GM23338 (cell line): Measurements from ENCODE around the gene PERM1. TPM values are rescaled to one million over a fixed set of nuclear protein-coding genes. Genes with fewer than 3 reads are reported as not detected.
A peak's percentile ranks its signal among the peaks of the same experiment; 100 is the strongest.

ENCODE experiments used
- ATAC-seq: fragments of 200-7000 bp; cut with Tn5 transposase; 3 replicates; pipeline ENCODE4 v1.9.1; 2020
- DNase-seq: peaks from one replicate; pipeline ENCODE4 v3.0.0-alpha.2; 2015; ENCODE audit warnings: low spot score
- H2AFZ ChIP-seq: fragments of 200-600 bp; sonication (generic); 2 replicates; pipeline ENCODE4 v1.8.0; 2016; ENCODE audit warnings: antibody characterized with exemption, mild to moderate bottlenecking, moderate library complexity
- H3F3A ChIP-seq: fragments of 200-600 bp; sonication (generic); replicated peaks from 2 replicates; pipeline ENCODE4 v1.8.0; 2017; ENCODE audit warnings: antibody characterized with exemption, mixed run types, low read depth
- H3K27ac ChIP-seq: fragments of 200-600 bp; sonication (generic); 2 replicates; pipeline ENCODE4 v1.6.1; 2016; ENCODE audit warnings: low read depth
- H3K27me3 ChIP-seq: fragments of 200-600 bp; sonication (generic); 2 replicates; pipeline ENCODE4 v1.8.0; 2016; ENCODE audit warnings: mild to moderate bottlenecking, mixed run types, moderate library complexity; ENCODE audit not compliant: insufficient read depth
- H3K36me3 ChIP-seq: fragments of 200-600 bp; sonication (generic); 2 replicates; pipeline ENCODE4 v1.8.0; 2016; ENCODE audit warnings: mild to moderate bottlenecking; ENCODE audit not compliant: insufficient read depth
- H3K4me1 ChIP-seq: fragments of 200-600 bp; sonication (generic); 2 replicates; pipeline ENCODE4 v1.8.0; 2016; ENCODE audit warnings: mild to moderate bottlenecking, moderate library complexity; ENCODE audit not compliant: insufficient read depth
- H3K4me2 ChIP-seq: fragments of 200-600 bp; sonication (generic); 2 replicates; pipeline ENCODE4 v1.7.1; 2017; ENCODE audit warnings: mixed run types
- H3K4me3 ChIP-seq: fragments of 200-600 bp; sonication (generic); 2 replicates; pipeline ENCODE4 v1.6.1; 2016; ENCODE audit warnings: mixed run types
- H3K79me2 ChIP-seq: fragments of 200-600 bp; sonication (generic); replicated peaks from 2 replicates; pipeline ENCODE4 v1.8.0; 2017; ENCODE audit warnings: mild to moderate bottlenecking; ENCODE audit not compliant: insufficient read depth
- H3K9me2 ChIP-seq: fragments of 200-600 bp; sonication (generic); 2 replicates; pipeline ENCODE4 v1.8.0; 2017; ENCODE audit not compliant: insufficient read depth
- H4K20me1 ChIP-seq: fragments of 200-600 bp; sonication (generic); replicated peaks from 2 replicates; pipeline ENCODE4 v1.8.0; 2017; ENCODE audit warnings: mild to moderate bottlenecking; ENCODE audit not compliant: insufficient read depth
- H3K27ac Mint-ChIP-seq: 2 replicates; pipeline ENCODE4 v1.8.0; 2020; ENCODE audit warnings: inconsistent platforms, mild to moderate bottlenecking, moderate library complexity, mixed read lengths
- H3K27me3 Mint-ChIP-seq: 3 replicates; pipeline ENCODE4 v1.8.0; 2022; ENCODE audit warnings: low read depth, mild to moderate bottlenecking, moderate library complexity, mixed read lengths, inconsistent platforms; ENCODE audit not compliant: insufficient read depth, poor library complexity
- H3K36me3 Mint-ChIP-seq: 3 replicates; pipeline ENCODE4 v1.8.0; 2021; ENCODE audit warnings: low read depth, mild to moderate bottlenecking, inconsistent platforms, moderate library complexity, mixed read lengths
- H3K4me1 Mint-ChIP-seq: 3 replicates; pipeline ENCODE4 v1.8.0; 2020; ENCODE audit warnings: mild to moderate bottlenecking, inconsistent platforms, mixed read lengths
- H3K4me3 Mint-ChIP-seq: 3 replicates; pipeline ENCODE4 v1.8.0; 2021; ENCODE audit warnings: moderate library complexity, mild to moderate bottlenecking, inconsistent platforms, mixed read lengths
- H3K9me3 Mint-ChIP-seq: 3 replicates; pipeline ENCODE4 v1.8.0; 2020; ENCODE audit warnings: moderate library complexity, mild to moderate bottlenecking, inconsistent platforms, mixed read lengths
- CREB1 ChIP-seq: fragments of 250-450 bp; sonication (Bioruptor Pico); IDR thresholded peaks from 2 replicates; pipeline ENCODE4 v1.5.0; 2020; ENCODE audit warnings: low read depth, mild to moderate bottlenecking, moderate library complexity
- EZH2 ChIP-seq: fragments of 200-600 bp; sonication (generic); IDR thresholded peaks from one replicate; pipeline ENCODE4 v1.8.0; 2017; ENCODE audit warnings: antibody characterized with exemption, mild to moderate bottlenecking, low read depth; ENCODE audit not compliant: unreplicated experiment
- EZH2phosphoT487 ChIP-seq: fragments of 200-600 bp; sonication (generic); IDR thresholded peaks from one replicate; pipeline ENCODE4 v1.8.1; 2018; ENCODE audit warnings: antibody characterized with exemption; ENCODE audit not compliant: unreplicated experiment
- POLR2AphosphoS5 ChIP-seq: IDR thresholded peaks from 2 replicates; pipeline ENCODE4 v1.6.1; 2016; ENCODE audit warnings: antibody characterized with exemption, low read depth
- STAT1 ChIP-seq: IDR thresholded peaks from one replicate; pipeline ENCODE4 v1.6.1; 2016; ENCODE audit warnings: antibody characterized with exemption; ENCODE audit not compliant: unreplicated experiment
- polyA plus RNA-seq: library from polyadenylated mRNA; unstranded; fragments of >200 nt; fragmentation: Nextera tagmentation; extraction: Ambion mirVana; gene quantifications from 2 replicates; pipeline ENCODE4 v1.2.1, GENCODE V29; 2016
- total RNA-seq: library from RNA; depleted of rRNA; stranded (reverse); fragments of >200 nt; shearing (Covaris generic); gene quantifications from 2 replicates; pipeline ENCODE4 v1.2.3, GENCODE V29; 2014

Gene PERM1
- total and polyA plus RNA-seq, 2 experiments from 2014 or later, result 1.1 TPM; not detected in 1

- H3K4me2 ChIP-seq, result peak overlapping the region; percentile 88
- peaks cover 70% of the 10 kb centered on the region for H3K27me3 Mint-ChIP-seq
- H3K4me3 Mint-ChIP-seq, result peak overlapping the region; percentile 71
- H3K79me2 ChIP-seq, result no peaks in the 10 kb centered on the region
- ATAC-seq, result peak; percentile 0; the same call in 1 of the 3 replicates
- no peak overlapping the region for H3K27ac Mint-ChIP-seq
- peaks cover 16% of the 10 kb centered on the region for H3K4me1 ChIP-seq
- no peak overlapping the region for H3K27ac ChIP-seq
- H3K4me1 Mint-ChIP-seq, result peaks cover 15% of the 10 kb centered on the region
- DNase-seq, result peak; percentile 69
- H4K20me1 ChIP-seq, result no peaks in the 10 kb centered on the region
- H2AFZ ChIP-seq, result peak overlapping the region; percentile 72
- peak overlapping the region; percentile 71 for H3K4me3 ChIP-seq
- no peaks in the 10 kb centered on the region; the same call in 2 of the 3 replicates for H3K36me3 Mint-ChIP-seq
- peaks cover 2% of the 10 kb centered on the region; the same call in 1 of the 3 replicates for H3K9me3 Mint-ChIP-seq
- no peaks in the 10 kb centered on the region for H3K9me2 ChIP-seq
- peaks cover 6% of the 10 kb centered on the region; the same call in 1 of the 2 replicates for H3F3A ChIP-seq
- no peaks in the 10 kb centered on the region for H3K36me3 ChIP-seq
- H3K27me3 ChIP-seq, result peaks cover 86% of the 10 kb centered on the region
- TF ChIP-seq CREB1 (CRISPR knock-in tag), result no peak
Measured at GRCh38 chr1:1001057-1001783, 19.3 kb upstream of the PERM1 start.

GRCh38 chr1:1000357-1001056, 18.6 kb upstream of the PERM1 start:
- Mint-ChIP-seq H3K4me3 (peak overlapping the region; percentile 71), H3K27ac (no peak overlapping the region), H3K9me3 (peaks cover 2% of the 10 kb centered on the region; the same call in 1 of the 3 replicates), H3K4me1 (peaks cover 16% of the 10 kb centered on the region), H3K27me3 (peaks cover 73% of the 10 kb centered on the region), H3K36me3 (no peaks in the 10 kb centered on the region; the same call in 2 of the 3 replicates)
- Histone ChIP-seq H2AFZ (no peak overlapping the region), H3K9me2 (no peaks in the 10 kb centered on the region), H3K79me2 (no peaks in the 10 kb centered on the region), H3K27me3 (peaks cover 91% of the 10 kb centered on the region), H3K27ac (no peak overlapping the region), H3K4me3 (peak overlapping the region; percentile 71), H3K4me1 (peaks cover 16% of the 10 kb centered on the region), H3K4me2 (peak overlapping the region; percentile 88), H3F3A (peaks cover 6% of the 10 kb centered on the region; the same call in 1 of the 2 replicates), H3K36me3 (no peaks in the 10 kb centered on the region), H4K20me1 (no peaks in the 10 kb centered on the region)
- TF ChIP-seq CREB1 (CRISPR knock-in tag) (peak; percentile 100), POLR2AphosphoS5 (peak; percentile 56), EZH2phosphoT487 (no peak)
- DNase-seq (peak; percentile 73), ATAC-seq (peak; percentile 21)

GRCh38 chr1:999725-1000356, 17.9 kb upstream of the PERM1 start, which contains the start of gene HES4:
Gene HES4 (minus strand): TSS chr1:1000097. CDS start chr1:999973, 124 bp downstream.
- Histone ChIP-seq H2AFZ (no peak within 1 kb of the TSS; the same call in 1 of the 2 replicates), H3K27me3 (peaks cover 91% of the 10 kb centered on the region)

More at GRCh38 chr1:999725-1000356, 17.9 kb upstream of the PERM1 start, which contains the start of gene HES4:
- Mint-ChIP-seq H3K36me3 (no peaks in the 10 kb centered on the region; the same call in 2 of the 3 replicates), H3K9me3 (peaks cover 2% of the 10 kb centered on the region; the same call in 1 of the 3 replicates), H3K27me3 (peaks cover 72% of the 10 kb centered on the region), H3K4me1 (peaks cover 10% of the 10 kb centered on the region), H3K4me3 (peak within 1 kb of the TSS; percentile 71), H3K27ac (no peak within 1 kb of the TSS)
- H3K4me2 ChIP-seq, result peak within 1 kb of the TSS; percentile 88
- H3K27ac ChIP-seq, result no peak within 1 kb of the TSS
- no peaks in the 10 kb centered on the region for H3K79me2 ChIP-seq
- H3F3A ChIP-seq, result peaks cover 6% of the 10 kb centered on the region; the same call in 1 of the 2 replicates
- ATAC-seq (peak; percentile 33), DNase-seq (peak; percentile 98)
- peaks cover 10% of the 10 kb centered on the region for H3K4me1 ChIP-seq
- no peaks in the 10 kb centered on the region for H3K9me2 ChIP-seq
- no peaks in the 10 kb centered on the region for H3K36me3 ChIP-seq
- no peaks in the 10 kb centered on the region for H4K20me1 ChIP-seq
- H3K4me3 ChIP-seq, result peak within 1 kb of the TSS; percentile 71
- TF ChIP-seq STAT1 (no peak), EZH2 (peak; percentile 2), CREB1 (CRISPR knock-in tag) (peak; percentile 33)
